Posterior vena cava (tissue), 2 donors: ENCODE results near the gene BBIP1. TPM values are rescaled to one million over a fixed set of nuclear protein-coding genes. Genes with fewer than 3 reads are reported as not detected.

ENCODE experiments used
- DNase-seq: peaks from one replicate; pipeline ENCODE4 v3.0.0-alpha.2; 2020; ENCODE audit warnings: low spot score
- intact Hi-C, 2 donors: fragments of 100-400 bp; cut with DNase I; formaldehyde crosslinking; loops; one replicate each; pipeline versions ENCODE4 v1.14.1 to v1.14.2; 2022 to 2023
- total RNA-seq, 2 donors: library from RNA; stranded (reverse); fragmentation: NEBNext Ultra II Directional; extraction: Animal tissue kit (Norgen Biotek cat#: 25700); gene quantifications; one replicate each; pipeline ENCODE4 v1.2.1, GENCODE V29; 2021
- donor health status: DM: yes; HTN: yes; CAD: no.
- donor health status: DM: yes; HTN: yes; CAD: no.

Gene BBIP1
- total RNA-seq, 2 donors from 2014 or later = 36.3 to 38.6 TPM

DNA sequence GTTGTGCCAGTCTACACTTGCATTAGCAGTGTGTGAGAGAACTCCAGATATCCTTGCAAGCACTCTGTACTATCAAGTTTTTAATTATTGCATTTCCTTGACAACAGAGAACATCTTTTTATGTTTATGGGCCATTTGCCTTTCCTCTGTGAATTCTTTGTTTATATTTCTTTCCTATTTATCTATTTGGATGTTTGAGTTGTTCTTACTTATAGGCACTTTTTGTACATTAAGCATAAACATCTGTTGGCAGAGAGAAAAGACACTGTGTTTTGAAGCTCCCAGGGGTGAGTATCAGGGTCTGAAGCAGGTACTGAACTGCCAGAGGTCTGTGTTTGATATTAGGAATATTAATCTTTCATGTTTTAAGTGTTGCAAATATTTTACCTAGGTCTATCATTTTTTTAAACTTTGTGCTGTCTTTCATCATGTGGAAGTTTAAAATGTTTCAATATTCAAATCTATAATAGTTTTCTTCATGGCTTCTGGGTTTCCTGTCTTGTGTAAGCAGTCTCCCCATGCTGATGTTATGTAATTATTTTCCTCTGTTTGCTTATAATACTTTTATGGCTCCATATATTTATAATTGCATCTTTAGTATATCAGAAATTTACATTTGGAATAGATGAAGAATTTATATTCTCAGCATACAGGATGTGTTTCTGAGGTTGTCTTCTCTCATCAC, 64.9 kb downstream of the BBIP1 start:
- intact Hi-C loops = no loop called here

DNA sequence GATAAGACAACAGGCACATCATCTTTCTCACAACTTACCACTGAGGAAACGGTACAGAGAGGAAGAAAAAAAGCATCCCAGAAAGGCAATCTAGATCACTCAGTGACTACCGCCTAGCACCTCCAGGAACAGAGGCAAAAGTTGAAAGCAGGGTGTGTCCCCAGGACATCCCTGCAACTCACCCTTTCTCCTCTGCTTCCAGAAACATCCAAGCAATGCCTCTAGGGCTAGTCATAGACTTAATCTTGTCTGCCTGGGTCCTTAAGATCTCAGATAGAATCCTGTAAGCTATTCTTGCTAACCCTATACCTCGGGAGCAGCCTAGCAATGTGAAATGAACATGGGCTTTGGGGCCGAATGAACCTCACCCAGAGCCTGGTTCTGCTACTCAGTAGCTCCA, 66.0 kb downstream of the BBIP1 start:
- DNase-seq = no peak
- intact Hi-C loops = no loop called here

More for the DNA sequence above, 64.9 kb downstream of the BBIP1 start:
- DNase-seq = no peak

GRCh38 chr10:110852255-110852896, 66.6 kb downstream of the BBIP1 start:
- no peak for DNase-seq
- intact Hi-C loops = no loop called here

- intact Hi-C loops = no loop called here
- DNase-seq = no peak
These were observed 67.9 kb downstream of the BBIP1 start for GRCh38 chr10:110851020-110851612.

- intact Hi-C loops = no loop called here
- no peak for DNase-seq
These were observed 68.9 kb downstream of the BBIP1 start for GRCh38 chr10:110850099-110850498.

Other genes with a start within 250 kb of the BBIP1 start
- gene PDCD4, start 47.3 kb downstream of the BBIP1 start, total RNA-seq = 10 to 100 TPM; 54.9 to 55.0 TPM
- 10 to 100 TPM; 70.1 to 80.0 TPM for gene SHOC2, start 424 bp upstream of the BBIP1 start, total RNA-seq
- 1 to 10 TPM; 6.6 to 7.7 TPM for gene ADRA2A, start 157.8 kb upstream of the BBIP1 start, total RNA-seq